WTC11 (cell line): ENCODE data around the gene SLFN5. TPM values are rescaled to one million over a fixed set of nuclear protein-coding genes. Genes with fewer than 3 reads are reported as not detected.
"Not testable (repeated sequence)": the region's sequence is repeated elsewhere in the genome, so short reads cannot be mapped to it uniquely, and the experiment has no call there.

ENCODE experiments used
- ATAC-seq: fragments of 200-7000 bp; cut with Tn5 transposase; 2 replicates; pipeline ENCODE4 v1.10.0; 2021; ENCODE audit warnings: mild to moderate bottlenecking, moderate library complexity
- CTCF ChIA-PET: fragments of 300-600 bp; sonication (Branson Sonifier 250); formaldehyde crosslinking; loops from one replicate; lab custom pipeline; 2021; ENCODE audit warnings: antibody characterized with exemption; lab: Charles Lee
- POLR2A ChIA-PET: fragments of 350-600 bp; sonication (Branson Sonifier 250); formaldehyde crosslinking; loops from one replicate; lab custom pipeline; 2021; ENCODE audit warnings: antibody characterized with exemption; lab: Charles Lee
- DNase-seq: peaks from one replicate; pipeline ENCODE4 v3.0.0; 2021; ENCODE audit warnings: low spot score
- H3K27ac Mint-ChIP-seq: 2 replicates; pipeline ENCODE4 v1.8.0; 2021; ENCODE audit warnings: mixed read lengths
- H3K27me3 Mint-ChIP-seq: 2 replicates; pipeline ENCODE4 v1.8.0; 2021; ENCODE audit warnings: low read depth, mild to moderate bottlenecking, moderate library complexity, mixed read lengths
- H3K36me3 Mint-ChIP-seq: 2 replicates; pipeline ENCODE4 v1.8.0; 2021; ENCODE audit warnings: mixed read lengths
- H3K4me1 Mint-ChIP-seq: 2 replicates; pipeline ENCODE4 v1.8.0; 2022; ENCODE audit warnings: mixed read lengths
- H3K4me3 Mint-ChIP-seq: 2 replicates; pipeline ENCODE4 v1.8.0; 2021; ENCODE audit warnings: mild to moderate bottlenecking, moderate library complexity, mixed read lengths
- H3K9me3 Mint-ChIP-seq: 2 replicates; pipeline ENCODE4 v1.8.0; 2021; ENCODE audit warnings: mixed read lengths
- FOXK1 ChIP-seq: sonication (generic); formaldehyde crosslinking; IDR thresholded peaks from 2 replicates; pipeline ENCODE4 v1.8.0; 2022; ENCODE audit warnings: mild to moderate bottlenecking, moderate library complexity, missing genetic modification reagents
- NR2C2 ChIP-seq: sonication (generic); formaldehyde crosslinking; IDR thresholded peaks from 2 replicates; pipeline ENCODE4 v1.8.0; 2022; ENCODE audit warnings: mild to moderate bottlenecking, missing genetic modification reagents
- NR3C1 ChIP-seq: sonication (generic); formaldehyde crosslinking; conservative IDR thresholded peaks from 2 replicates; pipeline ENCODE4 v1.8.1; 2023; ENCODE audit warnings: low read depth, mild to moderate bottlenecking, missing genetic modification reagents
- SOX15 ChIP-seq: fragments of 250-450 bp; sonication (Bioruptor Pico); IDR thresholded peaks from 2 replicates; pipeline ENCODE4 v1.9.0; 2021; ENCODE audit warnings: mild to moderate bottlenecking
- TP53 ChIP-seq: sonication (generic); formaldehyde crosslinking; IDR thresholded peaks from 2 replicates; pipeline ENCODE4 v1.8.1; 2023; ENCODE audit warnings: mild to moderate bottlenecking, missing genetic modification reagents
- ZNF263 ChIP-seq: sonication (generic); formaldehyde crosslinking; IDR thresholded peaks from 2 replicates; pipeline ENCODE4 v1.8.1; 2022; ENCODE audit warnings: low read depth, mild to moderate bottlenecking, moderate library complexity, missing genetic modification reagents
- ZNF317 ChIP-seq: sonication (generic); formaldehyde crosslinking; IDR thresholded peaks from 2 replicates; pipeline ENCODE4 v1.8.1; 2023; ENCODE audit warnings: low read depth, mild to moderate bottlenecking, moderate library complexity, missing genetic modification reagents, borderline replicate concordance
- ZNF671 ChIP-seq: fragments of 250-450 bp; sonication (Bioruptor Pico); IDR thresholded peaks from 2 replicates; pipeline ENCODE4 v1.8.0; 2021; ENCODE audit warnings: mild to moderate bottlenecking
- total RNA-seq: library from RNA; stranded (reverse); gene quantifications from 3 replicates; pipeline ENCODE4 v1.2.3, GENCODE V29; 2021
- TF ChIP-seq, protein P1 (sequence below): fragments of 250-450 bp; sonication (Bioruptor Pico); IDR thresholded peaks from 2 replicates; pipeline ENCODE4 v1.8.0; 2021; ENCODE audit warnings: mild to moderate bottlenecking
- TF ChIP-seq, protein P2 (sequence below): sonication (generic); formaldehyde crosslinking; conservative IDR thresholded peaks from 2 replicates; pipeline ENCODE4 v1.8.1; 2023; ENCODE audit warnings: mild to moderate bottlenecking, low read depth, missing genetic modification reagents, moderate library complexity
- TF ChIP-seq, protein P3 (sequence below): fragments of 250-450 bp; sonication (Bioruptor Pico); IDR thresholded peaks from 2 replicates; pipeline ENCODE4 v1.9.0; 2021; ENCODE audit warnings: mild to moderate bottlenecking
- TF ChIP-seq, protein P4 (sequence below): sonication (generic); formaldehyde crosslinking; IDR thresholded peaks from 2 replicates; pipeline ENCODE4 v1.8.0; 2022; ENCODE audit warnings: mild to moderate bottlenecking, missing genetic modification reagents

SLFN5 gene
- total RNA-seq, 1 experiment from 2014 or later, result 7.6 TPM

DNA sequence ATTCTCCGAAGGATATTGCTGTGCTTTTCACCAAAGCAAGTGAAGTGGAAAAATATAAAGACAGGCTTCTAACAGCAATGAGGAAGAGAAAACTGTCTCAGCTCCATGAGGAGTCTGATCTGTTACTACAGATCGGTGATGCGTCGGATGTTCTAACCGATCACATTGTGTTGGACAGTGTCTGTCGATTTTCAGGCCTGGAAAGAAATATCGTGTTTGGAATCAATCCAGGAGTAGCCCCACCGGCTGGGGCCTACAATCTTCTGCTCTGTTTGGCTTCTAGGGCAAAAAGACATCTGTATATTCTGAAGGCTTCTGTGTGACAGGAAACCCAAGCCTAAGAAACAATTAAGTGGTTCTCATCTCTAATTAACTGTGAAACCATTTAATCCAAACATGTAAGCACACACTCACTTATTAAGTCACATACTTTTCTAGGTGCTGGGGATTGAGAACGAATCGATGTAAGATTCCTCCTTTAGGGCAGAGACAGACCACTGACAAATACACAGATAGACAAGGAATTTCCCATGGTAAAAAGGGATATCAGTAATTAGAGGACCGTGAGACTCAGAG is 22.8 kb downstream of the SLFN5 start:
- ChIA-PET POLR2A (no interaction called here), CTCF (interaction anchor here (0.8 to 1.9 kb wide), 3 partner anchors 48 to 274 kb away, joined by 3 to 5 read pairs (median 3); no protein-coding TSS in a partner anchor)
- DNase-seq (no peak), ATAC-seq (no peak)
- Mint-ChIP-seq H3K27me3 (no peaks in the 10 kb centered on the region), H3K36me3 (no peaks in the 10 kb centered on the region), H3K4me1 (no peaks in the 10 kb centered on the region), H3K27ac (no peak overlapping the region), H3K4me3 (no peak overlapping the region), H3K9me3 (no peaks in the 10 kb centered on the region)
- TF ChIP-seq, protein P1, sequence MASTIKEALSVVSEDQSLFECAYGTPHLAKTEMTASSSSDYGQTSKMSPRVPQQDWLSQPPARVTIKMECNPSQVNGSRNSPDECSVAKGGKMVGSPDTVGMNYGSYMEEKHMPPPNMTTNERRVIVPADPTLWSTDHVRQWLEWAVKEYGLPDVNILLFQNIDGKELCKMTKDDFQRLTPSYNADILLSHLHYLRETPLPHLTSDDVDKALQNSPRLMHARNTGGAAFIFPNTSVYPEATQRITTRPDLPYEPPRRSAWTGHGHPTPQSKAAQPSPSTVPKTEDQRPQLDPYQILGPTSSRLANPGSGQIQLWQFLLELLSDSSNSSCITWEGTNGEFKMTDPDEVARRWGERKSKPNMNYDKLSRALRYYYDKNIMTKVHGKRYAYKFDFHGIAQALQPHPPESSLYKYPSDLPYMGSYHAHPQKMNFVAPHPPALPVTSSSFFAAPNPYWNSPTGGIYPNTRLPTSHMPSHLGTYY, result no peak
- TF ChIP-seq ZNF317 (CRISPR knock-in tag), result no peak
- TF ChIP-seq, protein P2, sequence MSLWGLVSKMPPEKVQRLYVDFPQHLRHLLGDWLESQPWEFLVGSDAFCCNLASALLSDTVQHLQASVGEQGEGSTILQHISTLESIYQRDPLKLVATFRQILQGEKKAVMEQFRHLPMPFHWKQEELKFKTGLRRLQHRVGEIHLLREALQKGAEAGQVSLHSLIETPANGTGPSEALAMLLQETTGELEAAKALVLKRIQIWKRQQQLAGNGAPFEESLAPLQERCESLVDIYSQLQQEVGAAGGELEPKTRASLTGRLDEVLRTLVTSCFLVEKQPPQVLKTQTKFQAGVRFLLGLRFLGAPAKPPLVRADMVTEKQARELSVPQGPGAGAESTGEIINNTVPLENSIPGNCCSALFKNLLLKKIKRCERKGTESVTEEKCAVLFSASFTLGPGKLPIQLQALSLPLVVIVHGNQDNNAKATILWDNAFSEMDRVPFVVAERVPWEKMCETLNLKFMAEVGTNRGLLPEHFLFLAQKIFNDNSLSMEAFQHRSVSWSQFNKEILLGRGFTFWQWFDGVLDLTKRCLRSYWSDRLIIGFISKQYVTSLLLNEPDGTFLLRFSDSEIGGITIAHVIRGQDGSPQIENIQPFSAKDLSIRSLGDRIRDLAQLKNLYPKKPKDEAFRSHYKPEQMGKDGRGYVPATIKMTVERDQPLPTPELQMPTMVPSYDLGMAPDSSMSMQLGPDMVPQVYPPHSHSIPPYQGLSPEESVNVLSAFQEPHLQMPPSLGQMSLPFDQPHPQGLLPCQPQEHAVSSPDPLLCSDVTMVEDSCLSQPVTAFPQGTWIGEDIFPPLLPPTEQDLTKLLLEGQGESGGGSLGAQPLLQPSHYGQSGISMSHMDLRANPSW (CRISPR knock-in tag), result no peak
- TF ChIP-seq, protein P3, sequence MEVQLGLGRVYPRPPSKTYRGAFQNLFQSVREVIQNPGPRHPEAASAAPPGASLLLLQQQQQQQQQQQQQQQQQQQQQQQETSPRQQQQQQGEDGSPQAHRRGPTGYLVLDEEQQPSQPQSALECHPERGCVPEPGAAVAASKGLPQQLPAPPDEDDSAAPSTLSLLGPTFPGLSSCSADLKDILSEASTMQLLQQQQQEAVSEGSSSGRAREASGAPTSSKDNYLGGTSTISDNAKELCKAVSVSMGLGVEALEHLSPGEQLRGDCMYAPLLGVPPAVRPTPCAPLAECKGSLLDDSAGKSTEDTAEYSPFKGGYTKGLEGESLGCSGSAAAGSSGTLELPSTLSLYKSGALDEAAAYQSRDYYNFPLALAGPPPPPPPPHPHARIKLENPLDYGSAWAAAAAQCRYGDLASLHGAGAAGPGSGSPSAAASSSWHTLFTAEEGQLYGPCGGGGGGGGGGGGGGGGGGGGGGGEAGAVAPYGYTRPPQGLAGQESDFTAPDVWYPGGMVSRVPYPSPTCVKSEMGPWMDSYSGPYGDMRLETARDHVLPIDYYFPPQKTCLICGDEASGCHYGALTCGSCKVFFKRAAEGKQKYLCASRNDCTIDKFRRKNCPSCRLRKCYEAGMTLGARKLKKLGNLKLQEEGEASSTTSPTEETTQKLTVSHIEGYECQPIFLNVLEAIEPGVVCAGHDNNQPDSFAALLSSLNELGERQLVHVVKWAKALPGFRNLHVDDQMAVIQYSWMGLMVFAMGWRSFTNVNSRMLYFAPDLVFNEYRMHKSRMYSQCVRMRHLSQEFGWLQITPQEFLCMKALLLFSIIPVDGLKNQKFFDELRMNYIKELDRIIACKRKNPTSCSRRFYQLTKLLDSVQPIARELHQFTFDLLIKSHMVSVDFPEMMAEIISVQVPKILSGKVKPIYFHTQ (CRISPR knock-in tag), result no peak
- TF ChIP-seq SOX15 (CRISPR knock-in tag), result no peak
- no peak for TF ChIP-seq ZNF671
- TF ChIP-seq NR2C2, result no peak
- no peak for TF ChIP-seq NR3C1 (CRISPR knock-in tag)
- TF ChIP-seq FOXK1 (CRISPR knock-in tag), result no peak
- TF ChIP-seq ZNF263 (CRISPR knock-in tag), result no peak
- TF ChIP-seq, protein P4, sequence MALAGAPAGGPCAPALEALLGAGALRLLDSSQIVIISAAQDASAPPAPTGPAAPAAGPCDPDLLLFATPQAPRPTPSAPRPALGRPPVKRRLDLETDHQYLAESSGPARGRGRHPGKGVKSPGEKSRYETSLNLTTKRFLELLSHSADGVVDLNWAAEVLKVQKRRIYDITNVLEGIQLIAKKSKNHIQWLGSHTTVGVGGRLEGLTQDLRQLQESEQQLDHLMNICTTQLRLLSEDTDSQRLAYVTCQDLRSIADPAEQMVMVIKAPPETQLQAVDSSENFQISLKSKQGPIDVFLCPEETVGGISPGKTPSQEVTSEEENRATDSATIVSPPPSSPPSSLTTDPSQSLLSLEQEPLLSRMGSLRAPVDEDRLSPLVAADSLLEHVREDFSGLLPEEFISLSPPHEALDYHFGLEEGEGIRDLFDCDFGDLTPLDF (CRISPR knock-in tag), result no peak
- TF ChIP-seq TP53, result no peak

DNA sequence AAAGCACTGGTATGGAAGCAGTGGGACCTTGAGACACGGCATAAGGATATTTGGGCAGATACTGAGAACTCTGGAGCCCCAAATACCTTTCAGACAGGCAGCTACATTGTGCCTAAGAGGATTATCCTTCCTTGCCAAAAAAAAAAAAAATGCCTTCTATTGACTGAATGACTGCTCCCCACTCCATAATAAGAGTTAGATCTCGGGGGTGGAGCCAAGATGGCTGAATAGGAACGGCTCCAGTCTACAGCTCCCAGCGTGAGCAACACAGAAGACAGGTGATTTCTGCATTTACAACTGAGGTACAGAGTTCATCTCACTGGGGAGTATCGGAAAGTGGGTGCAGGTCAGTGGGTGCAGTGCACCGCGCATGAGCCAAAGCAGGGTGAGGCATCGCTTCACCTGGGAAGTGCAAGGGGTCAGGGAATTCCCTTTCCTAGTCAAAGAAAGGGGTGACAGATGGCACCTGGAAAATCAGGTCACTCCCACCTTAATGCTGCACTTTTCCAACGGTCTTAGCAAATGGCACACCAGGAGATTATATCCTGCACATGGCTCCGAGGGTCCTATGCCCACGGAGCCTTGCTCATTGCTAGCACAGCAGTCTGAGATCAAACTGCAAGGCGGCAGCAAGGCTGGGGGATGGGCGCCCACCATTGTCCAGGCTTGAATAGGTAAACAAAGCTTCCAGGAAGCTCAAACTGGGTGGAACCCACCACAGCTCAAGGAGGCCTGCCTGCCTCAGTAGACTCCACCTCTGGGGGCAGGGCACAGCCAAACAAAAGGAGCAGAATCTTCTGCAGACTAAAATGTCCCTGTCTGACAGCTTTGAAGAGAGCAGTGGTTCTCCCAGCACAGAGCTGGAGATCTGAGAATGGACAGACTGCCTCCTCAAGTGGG is 31.5 kb downstream of the SLFN5 start:
- H3K4me3 Mint-ChIP-seq, H3K27ac Mint-ChIP-seq, CTCF ChIA-PET, POLR2A ChIA-PET, DNase-seq, ATAC-seq, H3K4me1 Mint-ChIP-seq: not testable (repeated sequence)
- Mint-ChIP-seq H3K36me3 (peaks cover 13% of the 10 kb centered on the region), H3K9me3 (peaks cover 54% of the 10 kb centered on the region), H3K27me3 (peaks cover 17% of the 10 kb centered on the region)

DNA sequence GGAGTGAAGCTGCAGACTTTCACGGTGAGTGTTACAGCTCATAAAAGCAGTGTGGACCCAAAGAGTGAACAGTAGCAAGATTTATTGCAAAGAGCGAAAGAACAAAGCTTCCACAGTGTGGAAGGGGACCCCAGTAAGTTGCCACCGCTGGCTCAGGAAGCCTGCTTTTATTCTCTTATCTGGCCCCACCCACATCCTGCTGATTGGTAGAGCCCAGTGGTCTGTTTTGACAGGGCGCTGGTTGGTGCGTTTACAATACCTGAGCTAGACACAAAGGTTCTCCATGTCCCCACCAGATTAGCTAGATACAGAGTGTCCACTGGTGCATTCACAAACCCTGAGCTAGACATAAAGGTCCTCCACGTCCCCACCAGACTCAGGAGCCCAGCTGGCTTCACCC is 35.6 kb downstream of the SLFN5 start:
- H3K4me1 Mint-ChIP-seq, CTCF ChIA-PET, H3K4me3 Mint-ChIP-seq, H3K36me3 Mint-ChIP-seq, H3K27ac Mint-ChIP-seq, DNase-seq, POLR2A ChIA-PET, ATAC-seq: not testable (repeated sequence)
- Mint-ChIP-seq H3K27me3 (peaks cover 21% of the 10 kb centered on the region), H3K9me3 (peaks cover 35% of the 10 kb centered on the region)

DNA sequence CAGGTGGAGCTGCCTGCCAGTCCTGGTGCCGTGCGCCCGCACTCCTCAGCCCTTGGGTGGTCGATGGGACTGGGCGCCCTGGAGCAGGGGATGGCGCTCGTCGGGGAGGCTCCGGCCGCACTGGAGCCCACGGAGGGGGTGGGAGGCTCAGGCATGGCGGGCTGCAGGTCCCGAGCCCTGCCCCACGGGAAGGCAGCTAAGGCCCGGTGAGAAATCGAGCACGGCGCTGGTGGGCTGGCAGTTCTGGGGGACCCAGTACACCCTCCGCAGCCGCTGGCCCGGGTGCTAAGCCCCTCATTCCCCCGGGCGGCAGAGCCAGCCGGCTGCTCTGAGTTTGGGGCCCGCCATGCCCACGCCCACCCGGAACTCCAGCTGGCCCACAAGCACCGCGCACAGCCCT is 36.0 kb downstream of the SLFN5 start:
- H3K36me3 Mint-ChIP-seq, CTCF ChIA-PET, POLR2A ChIA-PET: not testable (repeated sequence)

More for the DNA sequence above, 36.0 kb downstream of the SLFN5 start:
- H3K9me3 Mint-ChIP-seq, result peaks cover 31% of the 10 kb centered on the region
- not testable (repeated sequence) for H3K27ac Mint-ChIP-seq, H3K4me1 Mint-ChIP-seq, ATAC-seq, DNase-seq, H3K4me3 Mint-ChIP-seq
- peaks cover 24% of the 10 kb centered on the region for H3K27me3 Mint-ChIP-seq
